CD4-positive, alpha-beta T cell (primary cell): ENCODE data around the gene MRPL54. TPM values are rescaled to one million over a fixed set of nuclear protein-coding genes. Genes with fewer than 3 reads are reported as not detected.
"Not testable (repeated sequence)": the region's sequence is repeated elsewhere in the genome, so short reads cannot be mapped to it uniquely, and the experiment has no call there.

Source experiments
- ATAC-seq: fragments of 200-7000 bp; cut with Tn5 transposase; one replicate; pipeline ENCODE4 v1.10.0; 2022; ENCODE audit warnings: mild to moderate bottlenecking; ENCODE audit not compliant: poor library complexity
- CTCF ChIA-PET: fragments of 350-600 bp; sonication (Branson Sonifier 250); formaldehyde crosslinking; loops from one replicate; lab custom pipeline; 2021; ENCODE audit warnings: antibody characterized with exemption, inconsistent platforms; lab: Charles Lee
- POLR2A ChIA-PET: fragments of 350-600 bp; sonication (Branson Sonifier 250); formaldehyde crosslinking; loops from one replicate; lab custom pipeline; 2021; ENCODE audit warnings: antibody characterized with exemption, inconsistent platforms; lab: Charles Lee
- DNase-seq, 14 experiments: peaks; one replicate each; pipeline ENCODE4 v3.0.0-alpha.2; 2013 to 2020; ENCODE audit warnings: mixed read lengths in 2 of 14
- H3K27ac ChIP-seq, 2 donors: one replicate each; pipeline versions ENCODE4 v1.5.1 to v1.7.0; 2013; ENCODE audit warnings: low read length in 2 of 2, low read depth in 1 of 2, mild to moderate bottlenecking in 1 of 2
- H3K27me3 ChIP-seq, 2 experiments: 1 replicate in 1 of 2; 2 replicates in 1 of 2; pipeline versions ENCODE4 v1.6.1 to v1.7.0; 2013; ENCODE audit warnings: low read length in 2 of 2, control low read depth in 1 of 2, mild to moderate bottlenecking in 1 of 2, moderate library complexity in 1 of 2; ENCODE audit not compliant: insufficient read depth in 2 of 2, control insufficient read depth in 1 of 2
- H3K36me3 ChIP-seq: one replicate; pipeline ENCODE4 v1.6.1; 2013; ENCODE audit warnings: low read length, control low read depth; ENCODE audit not compliant: insufficient read depth
- H3K4me1 ChIP-seq: one replicate; pipeline ENCODE4 v1.6.1; 2013; ENCODE audit warnings: low read length, control low read depth; ENCODE audit not compliant: insufficient read depth
- H3K4me3 ChIP-seq: one replicate; pipeline ENCODE4 v1.5.1; 2013; ENCODE audit warnings: mild to moderate bottlenecking, low read length, moderate library complexity
- H3K9me3 ChIP-seq, 2 experiments: 1 replicate in 1 of 2; 2 replicates in 1 of 2; pipeline versions ENCODE4 v1.6.1 to v1.7.0; 2013; ENCODE audit warnings: low read length in 2 of 2, mild to moderate bottlenecking in 2 of 2, control low read depth in 1 of 2, moderate library complexity in 1 of 2; ENCODE audit not compliant: control insufficient read depth in 1 of 2, insufficient read depth in 1 of 2
- H3K27ac Mint-ChIP-seq: one replicate; pipeline ENCODE4 v1.8.0; 2020; ENCODE audit warnings: mixed read lengths
- H3K27me3 Mint-ChIP-seq: one replicate; pipeline ENCODE4 v1.8.0; 2021; ENCODE audit warnings: mixed read lengths
- H3K36me3 Mint-ChIP-seq: one replicate; pipeline ENCODE4 v1.8.0; 2021; ENCODE audit warnings: low read depth, mixed read lengths
- H3K4me1 Mint-ChIP-seq: one replicate; pipeline ENCODE4 v1.8.0; 2021; ENCODE audit warnings: low read depth, mixed read lengths
- H3K4me3 Mint-ChIP-seq: one replicate; pipeline ENCODE4 v1.8.0; 2020; ENCODE audit warnings: mild to moderate bottlenecking, mixed read lengths
- H3K9me3 Mint-ChIP-seq: one replicate; pipeline ENCODE4 v1.8.0; 2020; ENCODE audit warnings: mixed read lengths
- intact Hi-C, 2 experiments: fragments of 100-400 bp; cut with DNase I in 1 of 2; cut with micrococcal nuclease in 1 of 2; formaldehyde crosslinking; loops; one replicate each; pipeline versions ENCODE4 v1.15.1 to v1.9.0; 2023 to 2025; cut with DNase I, micrococcal nuclease
- total RNA-seq, 174 experiments: library from RNA in 2 of 174; stranded (reverse) in 2 of 174; gene quantifications; one replicate each; pipeline ENCODE4 v1.2.3 and lab custom pipeline; 2021 to 2026
- TF ChIP-seq, protein P1 (sequence below): fragments of 200-600 bp; IDR thresholded peaks from one replicate; pipeline ENCODE4 v1.8.0; 2022; ENCODE audit warnings: antibody characterized with exemption, mild to moderate bottlenecking

The MRPL54 gene
- total RNA-seq, 2 experiments from 2014 or later = 68.9 to 71.1 TPM

DNA sequence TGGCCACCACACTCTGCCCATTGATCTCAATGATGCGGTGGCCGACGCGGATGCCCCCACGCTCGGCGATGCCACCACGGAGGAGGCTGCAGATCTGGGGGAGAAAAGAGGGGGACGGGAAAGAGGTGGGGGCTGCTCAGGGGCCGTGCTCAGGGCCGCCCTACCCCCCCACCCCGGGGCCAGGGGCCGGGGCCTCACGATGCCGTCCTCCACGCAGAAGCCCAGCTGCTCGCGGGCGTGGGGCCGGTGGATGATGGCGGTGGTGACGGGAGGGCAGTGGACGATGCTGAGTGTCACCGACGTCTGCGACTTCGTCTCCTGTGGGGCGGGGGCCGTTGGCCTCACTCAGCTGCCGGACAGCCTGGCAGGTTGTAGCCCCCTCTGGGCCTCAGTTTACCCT is 11.2 kb upstream of the MRPL54 start:
- Histone ChIP-seq H3K9me3 (peaks cover 0 to 6% of the 10 kb centered on the region in 2 experiments), H3K27ac (no peak overlapping the region), H3K36me3 (peaks cover 43% of the 10 kb centered on the region), H3K4me3 (no peak overlapping the region), H3K27me3 (no peaks in the 10 kb centered on the region), H3K4me1 (peaks cover 3% of the 10 kb centered on the region)
- intact Hi-C loops = no loop called here
- H3K27ac Mint-ChIP-seq = no peak overlapping the region
- no peak overlapping the region for H3K4me3 Mint-ChIP-seq
- no peaks in the 10 kb centered on the region for H3K9me3 Mint-ChIP-seq
- H3K4me1 Mint-ChIP-seq = peaks cover 4% of the 10 kb centered on the region
- ATAC-seq (no peak), DNase-seq (no peak)
- TF ChIP-seq, protein P1, sequence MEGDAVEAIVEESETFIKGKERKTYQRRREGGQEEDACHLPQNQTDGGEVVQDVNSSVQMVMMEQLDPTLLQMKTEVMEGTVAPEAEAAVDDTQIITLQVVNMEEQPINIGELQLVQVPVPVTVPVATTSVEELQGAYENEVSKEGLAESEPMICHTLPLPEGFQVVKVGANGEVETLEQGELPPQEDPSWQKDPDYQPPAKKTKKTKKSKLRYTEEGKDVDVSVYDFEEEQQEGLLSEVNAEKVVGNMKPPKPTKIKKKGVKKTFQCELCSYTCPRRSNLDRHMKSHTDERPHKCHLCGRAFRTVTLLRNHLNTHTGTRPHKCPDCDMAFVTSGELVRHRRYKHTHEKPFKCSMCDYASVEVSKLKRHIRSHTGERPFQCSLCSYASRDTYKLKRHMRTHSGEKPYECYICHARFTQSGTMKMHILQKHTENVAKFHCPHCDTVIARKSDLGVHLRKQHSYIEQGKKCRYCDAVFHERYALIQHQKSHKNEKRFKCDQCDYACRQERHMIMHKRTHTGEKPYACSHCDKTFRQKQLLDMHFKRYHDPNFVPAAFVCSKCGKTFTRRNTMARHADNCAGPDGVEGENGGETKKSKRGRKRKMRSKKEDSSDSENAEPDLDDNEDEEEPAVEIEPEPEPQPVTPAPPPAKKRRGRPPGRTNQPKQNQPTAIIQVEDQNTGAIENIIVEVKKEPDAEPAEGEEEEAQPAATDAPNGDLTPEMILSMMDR = no peak
- CTCF ChIA-PET = no interaction called here
- peaks cover 50% of the 10 kb centered on the region for H3K36me3 Mint-ChIP-seq
- POLR2A ChIA-PET = interaction anchor here (1.5 kb wide), 1 partner anchor 11 kb away, joined by 7 read pairs; the partner anchor contains the start of gene MRPL54
- H3K27me3 Mint-ChIP-seq = no peaks in the 10 kb centered on the region

DNA sequence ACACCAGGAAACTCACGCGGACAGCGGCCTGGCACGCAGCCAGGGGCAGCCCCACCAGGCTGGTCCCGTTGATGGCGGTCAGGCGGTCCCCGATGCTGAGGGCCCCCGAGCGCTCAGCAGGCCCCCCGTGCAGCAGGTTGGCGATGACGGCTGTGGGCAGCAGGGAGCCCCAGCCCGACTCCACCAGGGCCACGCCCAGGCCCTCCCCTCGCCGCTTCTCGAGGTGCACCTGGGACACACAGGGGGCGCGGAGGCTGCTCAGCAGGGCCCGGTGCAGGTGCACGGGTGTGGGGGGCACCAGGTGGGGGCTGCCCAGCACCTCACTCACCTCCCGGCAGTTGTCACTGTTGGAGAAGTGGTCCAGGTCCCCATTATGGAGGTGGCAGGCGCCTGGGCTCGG is 10.0 kb upstream of the MRPL54 start:
- Mint-ChIP-seq H3K4me1 (peaks cover 8% of the 10 kb centered on the region), H3K27me3 (no peaks in the 10 kb centered on the region), H3K27ac (no peak overlapping the region), H3K9me3 (no peaks in the 10 kb centered on the region), H3K36me3 (peaks cover 57% of the 10 kb centered on the region), H3K4me3 (no peak overlapping the region)
- peaks cover 48% of the 10 kb centered on the region for H3K36me3 ChIP-seq
- no peak for DNase-seq
- H3K27me3 ChIP-seq = no peaks in the 10 kb centered on the region
- TF ChIP-seq, protein P1 = no peak
- H3K9me3 ChIP-seq = peaks cover 0 to 6% of the 10 kb centered on the region in 2 experiments
- H3K4me3 ChIP-seq = no peak overlapping the region
- H3K27ac ChIP-seq = no peak overlapping the region
- CTCF ChIA-PET = no interaction called here
- POLR2A ChIA-PET = interaction anchor here (0.5 to 2.4 kb wide), 2 partner anchors 10 to 12 kb away, joined by 3 to 8 read pairs; partner anchors contain the start of genes APBA3 and MRPL54
- intact Hi-C loops = no loop called here
- ATAC-seq = no peak
- H3K4me1 ChIP-seq = peaks cover 4% of the 10 kb centered on the region

DNA sequence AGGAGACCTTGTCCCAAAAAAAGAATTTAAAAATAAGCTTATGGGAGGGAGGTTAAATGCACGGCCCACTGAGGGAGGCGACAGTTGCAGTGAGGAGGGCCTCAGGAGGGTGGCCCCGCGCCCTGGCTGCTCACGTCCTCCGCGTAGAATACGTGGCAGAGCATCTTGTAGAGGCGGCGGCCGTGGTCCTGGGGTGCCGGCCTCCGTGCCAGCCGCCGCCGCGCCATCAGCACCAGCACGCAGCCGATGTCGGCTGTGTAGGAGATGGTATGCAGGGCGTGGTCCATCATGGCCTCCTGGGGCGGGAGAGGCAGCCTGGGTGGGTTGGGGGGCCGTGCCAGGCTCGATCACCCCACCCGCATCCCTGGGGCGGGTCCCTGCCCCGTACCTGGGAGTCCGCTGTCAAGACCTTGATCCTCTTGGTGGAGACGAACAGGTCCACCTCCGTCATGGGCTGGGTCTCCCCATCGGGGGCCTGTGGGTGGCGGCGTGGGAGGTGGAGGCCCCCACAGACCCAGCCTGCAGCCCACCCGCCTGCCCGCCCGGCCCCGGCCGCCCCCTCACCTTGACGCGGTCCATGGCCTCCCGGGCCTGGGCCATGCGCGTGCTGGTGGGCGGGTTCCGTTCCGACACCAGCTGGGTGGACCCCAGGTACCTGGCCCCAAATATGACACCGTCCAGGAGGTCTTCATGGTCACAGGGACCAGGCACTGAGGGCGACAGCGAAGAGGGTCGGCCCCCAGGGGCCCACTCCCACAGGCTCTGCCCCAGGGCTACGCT is 8.7 kb upstream of the MRPL54 start:
- CTCF ChIA-PET = no interaction called here
- H3K27ac Mint-ChIP-seq = no peak overlapping the region

DNA sequence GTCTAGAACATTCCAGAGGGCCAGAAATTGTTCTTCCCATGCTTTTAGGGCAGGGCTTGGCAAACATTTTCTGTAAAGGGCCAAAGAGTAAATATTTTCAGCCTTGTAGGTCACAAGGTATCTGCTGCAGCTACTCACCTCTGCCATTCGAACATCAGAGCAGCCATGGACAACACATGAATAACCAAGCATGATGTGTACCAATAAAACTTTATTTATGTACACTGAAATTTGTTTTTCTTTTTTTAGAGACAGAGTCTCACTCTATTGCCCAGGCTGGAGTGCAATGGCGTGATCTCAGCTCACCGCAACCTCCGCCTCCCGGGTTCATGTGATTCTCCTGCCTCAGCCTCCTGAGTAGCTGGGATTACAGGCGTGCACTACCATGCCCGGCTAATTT is 4.8 kb upstream of the MRPL54 start:
- intact Hi-C loops, H3K27me3 Mint-ChIP-seq, H3K4me3 Mint-ChIP-seq, H3K27me3 ChIP-seq, H3K9me3 ChIP-seq, H3K9me3 Mint-ChIP-seq, H3K27ac ChIP-seq, POLR2A ChIA-PET, ATAC-seq, CTCF ChIA-PET, H3K4me3 ChIP-seq, H3K27ac Mint-ChIP-seq, DNase-seq: not testable (repeated sequence)
- peaks cover 38% of the 10 kb centered on the region for H3K36me3 ChIP-seq
- peaks cover 58% of the 10 kb centered on the region for H3K36me3 Mint-ChIP-seq
- H3K4me1 ChIP-seq = peaks cover 46% of the 10 kb centered on the region
- peaks cover 29% of the 10 kb centered on the region for H3K4me1 Mint-ChIP-seq

More for the DNA sequence above, 8.7 kb upstream of the MRPL54 start:
- peaks cover 16% of the 10 kb centered on the region for H3K4me1 ChIP-seq
- H3K36me3 Mint-ChIP-seq = peaks cover 65% of the 10 kb centered on the region
- POLR2A ChIA-PET = interaction anchor here (2.4 kb wide), 1 partner anchor 9 kb away, joined by 8 read pairs; the partner anchor contains the start of genes APBA3 and MRPL54
- no peak for ATAC-seq
- peaks cover 59% of the 10 kb centered on the region for H3K36me3 ChIP-seq
- H3K4me3 ChIP-seq = no peak overlapping the region
- H3K9me3 ChIP-seq = peaks cover 0 to 6% of the 10 kb centered on the region in 2 experiments
- H3K9me3 Mint-ChIP-seq = no peaks in the 10 kb centered on the region
- H3K4me1 Mint-ChIP-seq = peaks cover 8% of the 10 kb centered on the region
- intact Hi-C loops = no loop called here
- no peaks in the 10 kb centered on the region for H3K27me3 ChIP-seq
- H3K4me3 Mint-ChIP-seq = no peak overlapping the region
- no peak overlapping the region for H3K27ac ChIP-seq
- TF ChIP-seq, protein P1 = no peak
- no peak for DNase-seq
- H3K27me3 Mint-ChIP-seq = no peaks in the 10 kb centered on the region

DNA sequence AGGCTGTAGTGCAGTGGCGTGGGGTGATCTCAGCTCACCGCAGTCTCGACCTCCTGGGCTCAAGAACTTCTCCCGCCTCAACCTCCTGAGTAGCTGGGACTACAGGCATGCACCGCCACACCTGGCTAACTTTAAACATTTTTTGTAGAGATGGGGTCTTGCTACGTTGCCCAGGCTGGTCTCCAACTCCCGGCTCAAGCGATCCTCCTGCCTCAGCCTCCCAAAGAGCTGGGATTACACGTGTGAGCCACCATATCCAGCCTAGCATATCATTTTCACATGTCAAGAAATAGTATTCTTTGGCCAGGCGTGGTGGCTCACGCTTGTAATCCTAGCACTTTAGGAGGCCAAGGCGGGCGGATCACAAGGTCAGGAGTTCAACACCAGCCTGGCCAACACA is 4.2 kb upstream of the MRPL54 start:
- H3K27ac ChIP-seq, H3K27me3 ChIP-seq, H3K4me3 Mint-ChIP-seq, H3K9me3 Mint-ChIP-seq, ATAC-seq, H3K9me3 ChIP-seq, POLR2A ChIA-PET, H3K27me3 Mint-ChIP-seq, intact Hi-C loops, CTCF ChIA-PET, H3K4me3 ChIP-seq, H3K27ac Mint-ChIP-seq, DNase-seq: not testable (repeated sequence)
- Histone ChIP-seq H3K4me1 (peaks cover 51% of the 10 kb centered on the region), H3K36me3 (peaks cover 32% of the 10 kb centered on the region)
- Mint-ChIP-seq H3K36me3 (peaks cover 59% of the 10 kb centered on the region), H3K4me1 (peaks cover 35% of the 10 kb centered on the region)
